ENCODE measurements around the gene TNRC6B. TPM values are rescaled to one million over a fixed set of nuclear protein-coding genes. Genes with fewer than 3 reads are reported as not detected.
A peak's percentile ranks its signal among the peaks of the same experiment; 100 is the strongest.
"Not testable (repeated sequence)": the region's sequence is repeated elsewhere in the genome, so short reads cannot be mapped to it uniquely, and the experiment has no call there.

Gene TNRC6B
- total and polyA plus RNA-seq, 8 donors, result 13.7 to 40.7 (median 15.7) TPM

DNA sequence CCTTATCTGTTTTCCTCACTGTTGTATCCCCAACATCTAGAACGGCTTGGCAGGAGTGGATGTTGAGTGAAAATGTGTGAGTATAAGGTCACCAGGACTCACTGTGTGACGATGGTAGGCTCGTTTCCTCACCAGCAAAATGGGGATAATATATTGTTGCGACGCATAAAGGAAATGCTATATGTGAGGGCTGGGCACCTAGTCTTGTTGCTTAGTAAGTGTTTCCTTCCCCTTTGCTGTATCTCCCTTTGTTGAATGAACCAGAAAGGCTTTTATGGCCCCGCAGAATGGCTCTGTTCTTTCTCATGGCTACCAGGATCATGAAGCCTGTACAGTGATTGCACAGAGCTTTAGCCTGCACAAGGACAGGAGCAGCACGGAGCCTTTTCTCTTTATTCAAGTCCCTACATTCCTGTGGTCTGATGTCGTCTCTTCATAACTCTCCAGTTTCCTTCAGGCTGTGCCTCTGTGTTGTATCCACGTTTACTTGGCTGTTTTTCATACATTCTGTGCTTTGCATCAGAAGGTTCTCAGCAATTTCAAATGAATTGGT, 5.4 kb downstream of the TNRC6B start:
- TF ChIP-seq, protein P1, sequence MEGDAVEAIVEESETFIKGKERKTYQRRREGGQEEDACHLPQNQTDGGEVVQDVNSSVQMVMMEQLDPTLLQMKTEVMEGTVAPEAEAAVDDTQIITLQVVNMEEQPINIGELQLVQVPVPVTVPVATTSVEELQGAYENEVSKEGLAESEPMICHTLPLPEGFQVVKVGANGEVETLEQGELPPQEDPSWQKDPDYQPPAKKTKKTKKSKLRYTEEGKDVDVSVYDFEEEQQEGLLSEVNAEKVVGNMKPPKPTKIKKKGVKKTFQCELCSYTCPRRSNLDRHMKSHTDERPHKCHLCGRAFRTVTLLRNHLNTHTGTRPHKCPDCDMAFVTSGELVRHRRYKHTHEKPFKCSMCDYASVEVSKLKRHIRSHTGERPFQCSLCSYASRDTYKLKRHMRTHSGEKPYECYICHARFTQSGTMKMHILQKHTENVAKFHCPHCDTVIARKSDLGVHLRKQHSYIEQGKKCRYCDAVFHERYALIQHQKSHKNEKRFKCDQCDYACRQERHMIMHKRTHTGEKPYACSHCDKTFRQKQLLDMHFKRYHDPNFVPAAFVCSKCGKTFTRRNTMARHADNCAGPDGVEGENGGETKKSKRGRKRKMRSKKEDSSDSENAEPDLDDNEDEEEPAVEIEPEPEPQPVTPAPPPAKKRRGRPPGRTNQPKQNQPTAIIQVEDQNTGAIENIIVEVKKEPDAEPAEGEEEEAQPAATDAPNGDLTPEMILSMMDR (IDR thresholded peaks at IDR 0.05), result no peak
- H3K27ac ChIP-seq, result peak overlapping the region; percentile 67 to 75
- ATAC-seq (peak; percentile 78), DNase-seq (peak in 1 of 4 donors; percentile 42)
- no peak overlapping the region for H3K4me3 ChIP-seq
- intact Hi-C loops (cut with DNase I), result no loop called here
- no peaks in the 10 kb centered on the region for H3K9me3 ChIP-seq
- peaks cover 25 to 75% of the 10 kb centered on the region in 2 donors for H3K4me1 ChIP-seq
- H3K27me3 ChIP-seq, result no peaks in the 10 kb centered on the region
- no peaks in the 10 kb centered on the region for H3K36me3 ChIP-seq

- H3K36me3 ChIP-seq; H3K27me3 ChIP-seq; H3K9me3 ChIP-seq; DNase-seq; ATAC-seq; intact Hi-C loops (cut with DNase I); H3K4me3 ChIP-seq: not testable (repeated sequence)
- Histone ChIP-seq H3K27ac (peak overlapping the region; percentile 67 to 75), H3K4me1 (peaks cover 25 to 75% of the 10 kb centered on the region in 2 donors)
Measured at GRCh38 chr22:40183603-40184002, 5.9 kb downstream of the TNRC6B start.

DNA sequence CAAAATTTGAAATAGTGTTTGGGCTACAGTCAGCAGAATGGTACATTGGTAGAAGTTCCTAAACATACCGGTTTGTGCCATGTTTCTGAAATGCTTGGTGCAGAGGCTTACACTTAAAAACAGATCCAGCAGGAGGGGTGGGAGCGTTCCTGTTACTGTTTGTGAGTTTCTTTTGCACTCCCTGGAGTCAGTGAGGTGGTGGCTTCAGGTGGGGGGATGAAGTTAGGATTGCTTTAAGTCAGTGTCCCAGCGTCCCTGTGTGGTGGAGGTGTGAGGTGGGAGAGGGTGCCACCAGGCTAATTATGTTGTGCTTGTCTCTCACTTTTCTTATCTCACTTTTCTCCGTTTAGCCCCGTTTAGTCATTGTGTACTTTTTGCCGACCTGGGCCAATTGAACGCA, 9.7 kb downstream of the TNRC6B start:
- ATAC-seq (no peak), DNase-seq (no peak)
- Histone ChIP-seq H3K27ac (no peak overlapping the region), H3K27me3 (no peaks in the 10 kb centered on the region), H3K4me3 (no peak overlapping the region), H3K9me3 (no peaks in the 10 kb centered on the region), H3K36me3 (no peaks in the 10 kb centered on the region), H3K4me1 (peaks cover 14 to 48% of the 10 kb centered on the region in 2 donors)
- TF ChIP-seq, protein P1 (IDR thresholded peaks at IDR 0.05), result no peak
- intact Hi-C loops (cut with DNase I), result no loop called here

DNA sequence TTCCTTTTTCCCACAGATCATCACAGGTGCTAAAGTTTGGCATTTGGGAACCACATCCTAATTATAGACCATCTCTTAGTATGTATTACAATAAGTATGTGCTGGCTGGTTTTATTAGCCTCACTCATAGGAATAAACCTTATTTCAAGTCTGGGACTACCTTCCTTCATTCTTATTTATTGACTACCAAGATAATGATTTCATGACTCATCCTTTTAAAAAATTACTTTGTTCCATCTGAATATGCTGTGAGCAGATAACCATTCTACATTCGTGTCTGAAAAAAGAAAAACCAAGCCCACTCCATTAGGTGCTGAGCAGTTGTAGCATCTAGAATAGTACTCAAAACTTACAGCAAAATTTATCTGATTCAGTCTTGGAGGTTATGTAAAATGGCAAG, 12.3 kb downstream of the TNRC6B start:
- ATAC-seq, result no peak
- intact Hi-C loops (cut with DNase I), result no loop called here
- Histone ChIP-seq H3K4me1 (peaks cover 0 to 43% of the 10 kb centered on the region in 2 donors), H3K36me3 (no peaks in the 10 kb centered on the region), H3K9me3 (no peaks in the 10 kb centered on the region), H3K27ac (no peak overlapping the region), H3K27me3 (no peaks in the 10 kb centered on the region), H3K4me3 (no peak overlapping the region)
- DNase-seq, result no peak
- TF ChIP-seq, protein P1 (IDR thresholded peaks at IDR 0.05), result no peak

DNA sequence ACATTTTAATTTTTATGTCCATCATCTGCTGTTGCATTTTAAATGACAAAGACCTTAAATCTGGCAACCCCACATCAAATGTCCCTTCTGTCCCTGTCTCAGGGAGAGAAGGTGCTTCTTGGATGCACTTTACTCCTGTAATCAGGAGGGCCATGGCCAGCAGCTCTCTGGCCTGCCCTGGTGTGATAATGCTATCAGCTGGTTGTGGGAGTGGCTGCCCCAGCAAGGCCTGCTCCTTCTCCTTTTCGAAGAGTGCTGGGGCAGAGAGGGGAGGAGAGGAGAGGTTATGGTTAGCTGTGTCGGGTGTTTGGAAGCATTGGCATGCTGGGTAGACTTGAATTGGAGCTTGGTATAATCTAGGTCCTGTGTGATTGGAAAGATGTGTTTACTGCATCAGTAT, 12.8 kb downstream of the TNRC6B start:
- Histone ChIP-seq H3K4me1 (peaks cover 0 to 39% of the 10 kb centered on the region in 2 donors), H3K9me3 (no peaks in the 10 kb centered on the region), H3K27ac (no peak overlapping the region), H3K27me3 (no peaks in the 10 kb centered on the region), H3K4me3 (no peak overlapping the region), H3K36me3 (no peaks in the 10 kb centered on the region)
- no peak for DNase-seq
- intact Hi-C loops (cut with DNase I), result no loop called here
- TF ChIP-seq, protein P1 (IDR thresholded peaks at IDR 0.05), result no peak
- ATAC-seq, result no peak
